Measurements from ENCODE around the gene MGMT.
A peak's percentile ranks its signal among the peaks of the same experiment; 100 is the strongest.

Gene MGMT

GRCh38 chr10:129495256-129495655, 28.2 kb downstream of the MGMT start:
- no peak overlapping the region for H3K27ac ChIP-seq
- H4K20me1 ChIP-seq = peaks cover 0 to 3% (median 0%) of the 10 kb centered on the region in 11 experiments; a peak in 2 of 22 replicates
- H3K36me3 ChIP-seq = peaks cover 26 to 54% (median 41%) of the 10 kb centered on the region in 11 experiments
- peak overlapping the region in 2 of 11 experiments; percentile 29 to 50; a peak in 2 of 22 replicates for H3K4me2 ChIP-seq
- H3K27me3 ChIP-seq = no peaks in the 10 kb centered on the region
- H3K4me3 ChIP-seq = no peak overlapping the region
- H3K9ac ChIP-seq = no peak overlapping the region
- peaks cover 42 to 64% (median 56%) of the 10 kb centered on the region in 11 experiments for H3K9me3 ChIP-seq (replicated peaks in 1 of 11)
- no peak for TF ChIP-seq Cebpa-rat (IDR thresholded peaks at IDR 0.05)
- H3K4me1 ChIP-seq = peaks cover 27 to 34% (median 32%) of the 10 kb centered on the region in 10 experiments

- Histone ChIP-seq H3K36me3 (peaks cover 26 to 54% (median 41%) of the 10 kb centered on the region in 11 experiments), H3K4me2 (no peak overlapping the region), H4K20me1 (peaks cover 0 to 3% (median 0%) of the 10 kb centered on the region in 11 experiments; a peak in 2 of 22 replicates), H3K4me3 (no peak overlapping the region), H3K4me1 (peaks cover 27 to 34% (median 32%) of the 10 kb centered on the region in 10 experiments), H3K27ac (no peak overlapping the region), H3K9ac (no peak overlapping the region), H3K27me3 (no peaks in the 10 kb centered on the region), H3K9me3 (replicated peaks in 1 of 11) (peaks cover 38 to 60% (median 53%) of the 10 kb centered on the region in 11 experiments)
- TF ChIP-seq Cebpa-rat (IDR thresholded peaks at IDR 0.05) = no peak
Measured at GRCh38 chr10:129495698-129496097, 28.7 kb downstream of the MGMT start.

DNA sequence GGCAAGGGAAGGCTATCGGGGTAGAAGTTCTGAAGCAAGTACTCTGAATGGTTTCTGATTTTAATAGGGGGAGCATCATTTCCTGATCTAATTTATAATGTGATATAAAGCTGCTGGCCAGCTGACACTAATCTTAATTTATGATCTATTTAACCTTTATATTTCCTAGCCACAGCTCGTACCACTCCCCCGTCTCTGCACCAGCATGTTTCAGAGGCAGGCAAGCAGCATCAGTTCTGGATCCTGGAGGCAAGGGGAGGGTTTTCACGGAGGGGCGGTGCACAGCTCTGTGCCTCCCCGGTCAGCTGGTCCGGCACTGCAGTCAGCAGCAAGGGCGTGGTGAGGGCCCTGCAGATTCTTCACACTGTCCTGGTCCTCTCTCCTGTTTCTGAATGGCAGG, 30.0 kb downstream of the MGMT start:
- H3K4me3 ChIP-seq = no peak overlapping the region
- no peaks in the 10 kb centered on the region for H3K27me3 ChIP-seq
- H3K4me2 ChIP-seq = no peak overlapping the region
- TF ChIP-seq Cebpa-rat (IDR thresholded peaks at IDR 0.05) = no peak
- no peak overlapping the region for H3K27ac ChIP-seq
- peaks cover 32 to 42% (median 35%) of the 10 kb centered on the region in 10 experiments for H3K4me1 ChIP-seq
- peaks cover 25 to 46% (median 40%) of the 10 kb centered on the region in 11 experiments for H3K9me3 ChIP-seq (replicated peaks in 1 of 11)
- peaks cover 23 to 46% (median 37%) of the 10 kb centered on the region in 11 experiments for H3K36me3 ChIP-seq
- H3K9ac ChIP-seq = no peak overlapping the region
- H4K20me1 ChIP-seq = peaks cover 0 to 6% (median 3%) of the 10 kb centered on the region in 11 experiments; a peak in 5 of 22 replicates

GRCh38 chr10:129498680-129499079, 31.6 kb downstream of the MGMT start:
- Histone ChIP-seq H3K36me3 (peaks cover 23 to 42% (median 35%) of the 10 kb centered on the region in 11 experiments), H3K4me1 (peaks cover 16 to 27% (median 23%) of the 10 kb centered on the region in 10 experiments), H3K4me3 (no peak overlapping the region), H3K4me2 (no peak overlapping the region), H4K20me1 (peaks cover 0 to 10% (median 4%) of the 10 kb centered on the region in 11 experiments; a peak in 5 of 22 replicates), H3K9ac (no peak overlapping the region), H3K9me3 (replicated peaks in 1 of 11) (peaks cover 20 to 30% (median 24%) of the 10 kb centered on the region in 11 experiments), H3K27me3 (no peaks in the 10 kb centered on the region), H3K27ac (no peak overlapping the region)
- TF ChIP-seq Cebpa-rat (IDR thresholded peaks at IDR 0.05) = no peak

GRCh38 chr10:129500617-129501339, 33.7 kb downstream of the MGMT start:
- Histone ChIP-seq H3K27me3 (no peaks in the 10 kb centered on the region), H3K9ac (no peak overlapping the region), H3K4me3 (no peak overlapping the region), H3K9me3 (replicated peaks in 1 of 11) (peaks cover 19 to 34% (median 24%) of the 10 kb centered on the region in 11 experiments), H3K36me3 (peaks cover 21 to 35% (median 30%) of the 10 kb centered on the region in 11 experiments), H3K4me1 (peaks cover 0 to 20% (median 14%) of the 10 kb centered on the region in 10 experiments; a peak in 17 of 20 replicates), H4K20me1 (peaks cover 0 to 10% (median 4%) of the 10 kb centered on the region in 11 experiments; a peak in 4 of 22 replicates), H3K4me2 (0 out of 22 replicates have a peak overlapping the region, but pooled peaks of 1 of the 11 experiments have one; percentile 2), H3K27ac (no peak overlapping the region)
- TF ChIP-seq Cebpa-rat (IDR thresholded peaks at IDR 0.05) = no peak

GRCh38 chr10:129501652-129502436, 34.8 kb downstream of the MGMT start:
- peak overlapping the region in 4 of 11 experiments; percentile 1 to 16 (median 8); a peak in 4 of 22 replicates for H3K4me2 ChIP-seq
- H3K27me3 ChIP-seq = no peaks in the 10 kb centered on the region
- H3K9me3 ChIP-seq (replicated peaks in 1 of 11) = peaks cover 21 to 44% (median 31%) of the 10 kb centered on the region in 11 experiments
- TF ChIP-seq Cebpa-rat (IDR thresholded peaks at IDR 0.05) = no peak
- H3K36me3 ChIP-seq = peaks cover 18 to 27% (median 23%) of the 10 kb centered on the region in 11 experiments
- H3K9ac ChIP-seq = no peak overlapping the region
- H3K4me1 ChIP-seq = peaks cover 0 to 29% (median 22%) of the 10 kb centered on the region in 10 experiments; a peak in 18 of 20 replicates
- peaks cover 0 to 10% (median 4%) of the 10 kb centered on the region in 11 experiments; a peak in 4 of 22 replicates for H4K20me1 ChIP-seq
- no peak overlapping the region for H3K4me3 ChIP-seq
- H3K27ac ChIP-seq = no peak overlapping the region

GRCh38 chr10:129502448-129502847, 35.4 kb downstream of the MGMT start:
- Histone ChIP-seq H3K4me2 (no peak overlapping the region; a peak in 1 of 22 replicates), H3K27ac (no peak overlapping the region), H3K36me3 (peaks cover 14 to 28% (median 20%) of the 10 kb centered on the region in 11 experiments; a peak in 21 of 22 replicates), H3K9me3 (replicated peaks in 1 of 11) (peaks cover 24 to 44% (median 31%) of the 10 kb centered on the region in 11 experiments), H3K9ac (no peak overlapping the region), H4K20me1 (peaks cover 0 to 10% (median 4%) of the 10 kb centered on the region in 11 experiments; a peak in 4 of 22 replicates), H3K27me3 (no peaks in the 10 kb centered on the region), H3K4me3 (no peak overlapping the region), H3K4me1 (peaks cover 0 to 30% (median 22%) of the 10 kb centered on the region in 10 experiments; a peak in 18 of 20 replicates)
- no peak for TF ChIP-seq Cebpa-rat (IDR thresholded peaks at IDR 0.05)

DNA sequence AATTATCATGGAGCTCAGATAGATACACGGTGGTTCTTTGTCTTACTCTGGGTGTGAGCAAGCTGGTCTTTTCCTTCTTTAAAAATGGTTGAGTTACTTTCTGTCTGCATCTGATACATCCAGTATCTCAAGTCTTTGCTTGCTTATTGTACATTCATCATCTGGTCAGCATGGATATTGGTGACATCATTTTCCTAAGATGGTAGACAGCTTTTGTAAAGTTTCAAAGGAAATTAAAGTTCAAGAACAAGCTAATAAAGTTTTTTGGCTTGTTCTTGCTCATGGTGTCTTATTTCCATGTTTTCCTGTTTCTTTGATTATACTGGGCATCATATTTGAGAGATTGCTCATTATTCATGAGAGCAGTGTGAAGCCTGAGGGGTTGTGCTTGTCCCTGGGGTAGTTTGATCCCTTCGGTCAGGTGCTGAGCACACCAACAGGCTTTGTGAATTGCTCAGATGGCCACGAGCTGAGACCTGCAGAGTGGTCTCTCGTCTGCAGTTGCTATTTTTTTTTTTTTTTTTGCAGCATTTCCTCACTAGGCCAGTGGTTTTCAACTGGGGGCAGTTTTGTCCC, 38.5 kb downstream of the MGMT start:
- TF ChIP-seq Cebpa-rat (IDR thresholded peaks at IDR 0.05) = no peak
- Histone ChIP-seq H3K9ac (no peak overlapping the region), H3K9me3 (replicated peaks in 1 of 11) (peaks cover 39 to 57% (median 45%) of the 10 kb centered on the region in 11 experiments), H3K36me3 (peaks cover 11 to 35% (median 23%) of the 10 kb centered on the region in 11 experiments; a peak in 19 of 22 replicates), H3K27ac (no peak overlapping the region), H3K4me3 (no peak overlapping the region), H4K20me1 (peaks cover 0 to 10% (median 4%) of the 10 kb centered on the region in 11 experiments; a peak in 4 of 22 replicates), H3K4me1 (peaks cover 0 to 30% (median 22%) of the 10 kb centered on the region in 10 experiments; a peak in 18 of 20 replicates), H3K27me3 (no peaks in the 10 kb centered on the region), H3K4me2 (peak overlapping the region in 9 of 11 experiments; percentile 37 to 77 (median 71); a peak in 18 of 22 replicates)

Data from BLaER1 treated with 17β-estradiol and CSF1 and Interleukin-3, amounts not matched to agents 10 nM and 100 nM (cell line).